GM19238 (cell line): Measurements from ENCODE around the gene FHIP2A.
"Not testable (repeated sequence)": the region's sequence is repeated elsewhere in the genome, so short reads cannot be mapped to it uniquely, and the experiment has no call there.

Experiments used
- DNase-seq: peaks from one replicate; pipeline ENCODE4 v3.0.0; 2011; ENCODE audit warnings: low spot score; ENCODE audit not compliant: insufficient read length

FHIP2A gene

DNA sequence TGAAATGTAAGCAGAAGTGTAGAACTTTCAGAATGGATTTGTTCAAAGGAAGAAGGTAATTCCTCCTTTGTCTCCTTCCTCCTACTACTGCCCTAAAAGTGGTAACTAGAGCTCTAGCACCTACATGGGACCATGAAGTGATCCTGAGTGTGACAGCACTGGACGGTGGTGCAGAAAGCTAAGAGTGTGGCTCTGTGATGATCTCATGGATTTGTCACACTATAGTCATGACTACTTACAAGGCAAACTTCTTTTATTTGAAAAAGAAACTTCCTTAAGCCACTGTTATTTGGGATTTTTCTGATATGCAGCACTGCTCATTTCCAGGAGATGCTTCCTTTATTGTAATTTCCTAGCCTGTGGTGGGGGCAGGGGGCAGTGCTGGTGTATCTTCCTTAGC, 5.8 kb upstream of the FHIP2A start:
- DNase-seq = no peak

GRCh38 chr10:114816308-114816707, 5.3 kb upstream of the FHIP2A start:
- DNase-seq = no peak

DNA sequence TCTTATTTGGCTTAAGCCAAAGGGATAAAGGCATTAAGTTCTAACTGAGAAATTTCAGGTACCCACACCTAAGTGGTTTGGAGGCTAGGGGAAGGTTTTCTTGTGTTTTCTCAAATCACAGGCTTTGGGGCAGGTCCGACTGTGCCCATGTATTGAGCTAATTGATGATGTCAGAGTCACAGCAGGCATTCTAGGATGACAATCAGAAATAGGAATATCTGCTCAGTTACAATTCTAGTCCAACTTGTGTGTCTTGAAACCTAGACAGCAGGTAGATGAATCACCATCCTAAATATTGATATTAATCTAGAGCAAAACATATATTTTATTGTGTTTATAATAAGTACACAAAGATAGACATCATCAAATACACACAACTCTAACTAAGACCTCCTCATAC, 2.3 kb upstream of the FHIP2A start:
- no peak for DNase-seq

DNA sequence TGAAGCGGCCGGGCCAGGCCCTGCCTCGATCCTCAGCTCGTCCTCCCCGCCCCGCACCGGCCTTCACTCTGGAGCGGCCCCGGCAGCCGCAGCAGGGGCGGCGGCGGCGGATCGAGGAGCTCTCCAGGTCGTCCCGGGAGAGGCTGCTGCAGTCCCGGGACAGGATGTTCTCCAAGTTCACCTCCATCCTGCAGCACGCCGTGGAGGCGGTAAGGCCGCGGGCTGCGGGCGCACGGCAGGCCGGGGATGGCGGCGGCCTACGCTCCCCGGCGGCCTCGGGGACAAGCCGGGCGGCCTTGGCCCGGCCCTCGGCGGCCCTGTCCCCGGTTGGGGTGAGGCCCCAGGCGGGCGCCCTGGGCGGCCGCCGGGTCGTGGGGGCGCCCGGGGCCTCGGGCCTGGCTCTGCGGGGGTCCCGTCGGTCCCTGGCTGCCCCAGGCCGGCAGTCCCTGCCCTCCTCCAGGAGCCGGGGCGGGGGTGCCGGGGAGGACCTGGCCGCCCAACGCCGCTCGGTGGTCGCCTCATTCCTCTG, 399 bp downstream of the FHIP2A start:
- no peak for DNase-seq

DNA sequence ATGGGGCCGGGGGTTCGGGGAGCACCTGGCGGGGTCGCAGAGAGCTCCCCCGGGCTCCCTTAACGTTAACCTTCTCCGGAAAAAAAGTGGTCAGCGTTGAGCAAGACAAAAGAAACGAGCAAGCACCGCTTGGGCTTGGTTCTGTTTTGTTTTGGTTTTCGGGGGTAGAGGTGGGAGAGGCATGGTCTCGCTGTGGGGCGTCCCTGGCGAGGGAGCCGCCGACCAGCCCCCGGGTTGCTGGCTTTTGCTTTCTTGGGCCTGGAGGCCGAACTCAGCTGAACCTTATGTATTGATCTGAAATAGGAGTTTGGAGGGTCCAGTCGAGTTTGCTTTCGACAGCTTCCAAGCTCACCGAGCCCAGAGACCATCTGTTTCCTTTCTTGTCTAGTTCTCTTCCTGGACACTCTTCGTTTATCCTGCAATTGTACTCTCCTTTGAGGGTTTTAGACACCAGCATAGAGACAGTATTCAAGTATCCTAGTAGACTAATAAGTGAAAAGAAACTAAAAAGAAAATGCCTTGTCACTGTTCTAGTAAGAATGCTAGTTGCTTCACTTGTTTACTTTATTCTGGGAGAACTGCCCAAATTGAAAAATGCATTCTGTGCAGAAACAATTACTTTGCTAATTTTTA, 980 bp downstream of the FHIP2A start:
- DNase-seq = peak; percentile 13

DNA sequence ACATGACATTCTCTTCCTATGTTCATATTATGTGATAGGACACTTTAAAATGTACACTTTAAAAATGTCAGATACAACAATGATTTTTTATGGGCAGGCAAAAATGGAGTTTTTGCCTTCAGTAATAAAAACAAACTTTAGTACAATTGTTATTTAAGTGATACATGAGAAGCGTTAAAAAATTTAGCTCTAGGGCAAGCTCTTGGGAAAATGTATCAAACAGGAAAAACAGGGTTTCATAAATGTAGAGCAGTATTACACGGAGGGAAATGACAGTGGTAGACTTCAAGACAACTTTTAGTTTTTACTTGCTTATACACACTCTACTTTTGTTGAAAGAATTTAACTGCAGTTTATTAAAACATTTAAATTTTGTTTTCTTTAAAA, 1.5 kb downstream of the FHIP2A start:
- no peak for DNase-seq

- DNase-seq = no peak
Observed at GRCh38 chr10:114824391-114824790, 2.8 kb downstream of the FHIP2A start.

DNA sequence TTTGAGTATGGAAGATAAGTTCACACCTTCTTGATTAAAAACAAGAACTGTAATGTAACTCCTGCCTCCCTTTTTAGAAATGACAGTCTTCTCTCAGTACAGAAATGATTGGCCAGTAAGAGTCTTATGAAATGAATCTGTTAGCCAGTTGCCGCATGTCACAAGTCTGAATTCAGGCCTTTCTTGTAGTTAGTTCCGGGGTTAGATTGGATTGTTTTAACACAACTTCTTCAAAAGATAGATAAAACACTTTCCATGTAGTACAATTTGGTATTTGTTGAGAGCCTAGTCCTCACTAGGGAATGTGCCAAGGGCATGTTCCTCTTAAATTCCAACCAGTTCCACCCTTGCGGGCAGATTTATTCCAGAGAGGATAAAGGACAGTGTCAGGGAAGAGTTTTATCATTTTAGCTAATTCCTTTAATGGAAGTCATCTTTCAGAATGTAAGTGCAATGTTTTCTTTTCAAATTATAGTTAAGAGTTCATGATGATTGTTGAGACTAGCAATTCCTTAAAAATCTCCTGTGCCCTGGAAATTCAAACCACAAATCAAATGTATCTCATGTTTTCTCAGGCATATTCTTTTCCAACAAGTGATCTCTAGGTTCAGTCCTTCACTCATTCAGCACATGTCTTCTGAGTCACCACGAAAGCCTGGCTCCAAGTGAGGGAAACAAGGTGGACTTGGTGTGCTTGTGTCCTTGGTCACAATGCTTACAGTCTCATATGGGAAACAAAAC, 4.1 kb downstream of the FHIP2A start:
- peak; percentile 28 for DNase-seq

DNA sequence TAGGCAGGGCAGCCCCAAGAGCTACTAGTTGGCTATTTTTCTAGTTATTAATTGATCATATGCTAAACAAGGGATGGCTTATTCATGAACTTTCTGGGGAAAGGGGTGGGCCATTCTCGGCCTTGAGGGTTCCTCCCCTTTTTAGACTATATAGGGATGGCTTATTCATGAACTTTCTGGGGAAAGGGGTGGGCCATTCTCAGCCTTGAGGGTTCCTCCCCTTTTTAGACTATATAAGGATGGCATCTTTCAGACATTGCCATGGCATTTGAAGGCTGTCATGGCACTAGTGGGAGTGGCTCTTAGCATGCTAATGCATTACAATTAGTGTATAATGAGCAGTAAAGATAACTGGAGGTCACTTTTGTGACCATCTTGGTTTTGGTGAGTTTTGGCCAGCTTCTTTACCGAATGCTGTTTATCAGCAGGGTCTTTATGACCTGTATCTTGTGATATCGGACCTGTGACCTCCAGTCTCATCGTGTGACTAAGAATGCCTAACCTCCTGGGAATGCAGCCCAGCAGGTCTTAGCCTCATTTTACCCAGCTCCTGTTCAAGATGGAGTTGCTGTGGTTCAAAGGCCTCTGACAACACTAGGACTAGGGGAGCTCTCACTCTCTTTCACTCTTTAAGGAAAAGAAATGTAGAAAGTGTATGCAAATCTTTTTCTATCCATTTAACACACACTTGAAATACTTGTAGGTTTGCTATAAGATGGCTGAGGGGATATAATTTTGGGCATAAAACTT, 7.8 kb downstream of the FHIP2A start:
- DNase-seq = no peak

- DNase-seq = no peak
Observed at GRCh38 chr10:114831186-114831867, 9.7 kb downstream of the FHIP2A start.

GRCh38 chr10:114837690-114838089, 16.1 kb downstream of the FHIP2A start:
- DNase-seq = no peak

DNA sequence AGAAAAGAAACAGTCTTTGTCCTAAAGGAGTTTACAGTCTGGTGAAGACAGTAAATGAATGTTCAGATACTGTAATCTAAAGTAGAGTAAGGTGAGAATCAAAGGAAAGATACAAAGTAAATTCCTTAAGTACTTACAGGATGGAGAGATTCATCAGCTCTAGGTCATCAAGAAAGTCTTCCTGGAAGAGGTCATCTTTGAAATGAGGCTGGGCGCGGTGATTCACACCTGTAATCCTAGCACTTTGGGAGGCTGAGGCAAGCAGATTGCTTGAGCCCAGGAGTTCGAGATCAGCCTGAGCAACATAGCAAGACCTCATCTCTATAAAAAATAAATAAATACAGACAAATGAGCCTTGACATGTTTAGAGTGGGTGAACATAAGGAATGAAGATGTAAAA, 18.3 kb downstream of the FHIP2A start:
- no peak for DNase-seq

GRCh38 chr10:114845978-114846693, 24.6 kb downstream of the FHIP2A start:
- no peak for DNase-seq

DNA sequence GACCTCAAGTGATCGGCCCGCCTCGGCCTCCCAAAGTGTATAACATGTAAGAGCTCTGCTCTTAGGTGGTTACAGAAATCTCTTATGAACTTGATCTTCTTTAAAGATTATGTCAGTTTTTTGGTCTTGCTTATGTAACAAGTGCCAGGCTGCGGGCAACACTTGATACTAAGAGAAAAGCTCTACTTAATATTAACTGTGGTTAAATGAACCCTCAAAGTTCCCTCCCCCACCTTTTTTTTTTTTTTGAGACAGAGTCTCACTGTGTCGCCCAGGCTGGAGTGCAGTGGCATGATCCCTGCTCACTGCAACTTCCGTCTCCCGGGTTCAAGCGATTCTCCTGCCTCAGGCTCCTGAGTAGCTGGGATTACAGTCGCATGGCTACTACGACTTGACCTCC, 25.9 kb downstream of the FHIP2A start:
- not testable (repeated sequence) for DNase-seq

- DNase-seq = no peak
Observed at GRCh38 chr10:114849674-114850073, 28.1 kb downstream of the FHIP2A start.

- no peak for DNase-seq
Observed at GRCh38 chr10:114850126-114850525, 28.5 kb downstream of the FHIP2A start.

GRCh38 chr10:114851336-114851735, 29.8 kb downstream of the FHIP2A start:
- DNase-seq = no peak

DNA sequence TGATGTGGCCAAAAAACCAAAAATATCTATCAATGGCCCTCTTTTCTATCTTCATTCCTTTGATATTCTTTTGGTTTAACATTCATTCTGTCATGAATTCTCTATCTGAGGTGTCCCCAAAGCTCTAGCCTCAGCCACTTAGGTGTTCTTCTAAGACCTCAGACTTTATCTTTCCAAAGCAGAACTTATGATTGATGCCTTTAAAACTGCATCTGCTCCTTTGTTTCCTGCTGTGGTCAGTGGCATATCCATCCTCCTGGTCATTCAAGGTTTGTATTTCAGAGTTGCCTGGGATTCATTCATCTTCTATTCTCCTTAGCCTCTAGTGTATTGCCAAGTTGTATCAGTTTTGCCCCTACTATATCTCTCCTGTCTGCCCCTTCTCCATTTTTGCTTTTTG, 30.6 kb downstream of the FHIP2A start:
- DNase-seq = no peak

DNA sequence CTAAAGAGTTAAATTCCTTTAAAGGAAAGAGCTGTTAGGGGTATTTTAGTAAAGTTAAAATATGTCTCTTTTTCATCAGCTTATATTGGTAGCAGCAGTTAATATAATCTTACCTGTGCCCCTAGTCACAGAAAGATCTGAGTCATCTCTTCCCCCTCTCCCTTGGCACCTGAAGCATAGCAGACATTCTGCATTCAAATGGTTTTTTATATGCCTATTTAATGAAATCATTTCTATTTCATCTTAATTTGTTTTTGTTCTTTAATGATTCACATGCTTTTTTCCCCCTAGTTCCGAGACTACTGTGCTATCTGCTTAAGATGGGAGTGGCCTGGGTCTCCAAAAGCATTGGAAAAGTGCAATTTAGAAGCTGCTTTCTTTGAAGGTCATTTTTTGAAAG, 33.3 kb downstream of the FHIP2A start:
- no peak for DNase-seq

DNA sequence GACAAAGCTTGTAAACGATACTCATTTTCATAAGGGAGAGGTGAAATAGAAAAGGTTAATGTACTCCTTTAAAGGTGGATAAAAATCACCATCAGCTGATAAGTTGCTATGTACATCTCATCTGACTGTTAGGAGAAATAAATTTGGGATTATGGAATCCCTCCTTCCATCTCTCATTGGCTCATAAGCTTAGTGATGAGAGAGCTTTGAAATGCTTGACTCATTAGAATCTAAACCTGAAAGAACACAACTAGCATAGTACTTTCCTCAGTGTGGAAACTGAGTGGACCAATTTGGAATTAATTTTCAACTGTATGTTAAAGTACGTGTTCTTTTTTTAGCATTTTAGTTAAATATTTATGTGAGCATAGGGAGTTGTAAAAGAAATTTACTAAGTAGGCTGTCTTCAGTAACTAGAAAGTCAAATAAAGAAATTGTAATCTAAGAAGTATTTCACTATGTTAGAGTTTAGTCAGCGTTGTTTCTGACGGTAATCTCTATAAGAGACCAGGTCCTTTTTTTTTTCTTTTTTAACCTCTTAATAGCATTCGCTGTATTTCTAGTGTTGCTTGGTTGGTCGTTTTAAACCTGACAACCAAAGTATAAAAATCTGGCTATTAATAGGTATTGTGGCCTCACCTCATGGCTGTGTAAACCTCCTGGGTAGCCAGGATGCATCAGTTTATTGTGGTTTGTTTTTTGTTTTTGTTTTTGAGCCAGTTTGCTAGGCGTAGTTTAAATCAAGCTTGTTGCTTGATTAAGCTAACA, 34.4 kb downstream of the FHIP2A start:
- no peak for DNase-seq
